ENCODE measurements around the gene DNAJC27. TPM values are rescaled to one million over a fixed set of nuclear protein-coding genes. Genes with fewer than 3 reads are reported as not detected.

The DNAJC27 gene
- total RNA-seq, 4 donors from 2014 or later = 3.4 to 19.5 (median 11.2) TPM

GRCh38 chr2:24943427-24944053, 28.2 kb downstream of the DNAJC27 start:
- 78 to 82% methylated on average over 7 of the region's 7 CpGs for whole genome bisulfite sequencing, 2 donors
- DNase-seq (ENCODE audit: low spot score in 2 of 2) = no peak
- intact Hi-C loops (cut with DNase I; ENCODE audit: low total_unique reads) = no loop called here
- TF ChIP-seq CTCF (IDR thresholded peaks at IDR 0.05) (no peak), POLR2A (IDR thresholded peaks at IDR 0.05) (no peak)
- no peak overlapping the region for H3K4me3 ChIP-seq (ENCODE audit: low read depth, poor library complexity, severe bottlenecking)

- TF ChIP-seq POLR2A (IDR thresholded peaks at IDR 0.05) (no peak), CTCF (IDR thresholded peaks at IDR 0.05) (no peak)
- no peak overlapping the region for H3K4me3 ChIP-seq (ENCODE audit: low read depth, poor library complexity, severe bottlenecking)
- WGBS, 2 donors = 76 to 80% methylated on average over 6 of the region's 6 CpGs
- intact Hi-C loops (cut with DNase I; ENCODE audit: low total_unique reads) = no loop called here
- no peak for DNase-seq (ENCODE audit: low spot score in 2 of 2)
Observed at GRCh38 chr2:24939353-24939752, 32.4 kb downstream of the DNAJC27 start.

- intact Hi-C loops (cut with DNase I; ENCODE audit: low total_unique reads) = no loop called here
- no peak overlapping the region for H3K4me3 ChIP-seq (ENCODE audit: low read depth, poor library complexity, severe bottlenecking)
- 90 to 91% methylated on average over 2 of the region's 2 CpGs for WGBS, 2 donors
- DNase-seq (ENCODE audit: low spot score in 2 of 2) = no peak
- TF ChIP-seq POLR2A (IDR thresholded peaks at IDR 0.05) (no peak), CTCF (IDR thresholded peaks at IDR 0.05) (no peak)
Observed at GRCh38 chr2:24937236-24937635, 34.5 kb downstream of the DNAJC27 start.

GRCh38 chr2:24935145-24935544, 36.6 kb downstream of the DNAJC27 start:
- no peak for TF ChIP-seq POLR2A (IDR thresholded peaks at IDR 0.05)
- TF ChIP-seq CTCF (IDR thresholded peaks at IDR 0.05) = no peak
- WGBS, 2 donors = 84% methylated on average over 5 of the region's 5 CpGs

GRCh38 chr2:24932715-24933114, 39.0 kb downstream of the DNAJC27 start:
- intact Hi-C loops (cut with DNase I; ENCODE audit: low total_unique reads) = no loop called here
- peak in 1 of 2 donors; percentile 21 for DNase-seq (ENCODE audit: low spot score in 2 of 2)
- no peak for TF ChIP-seq CTCF (IDR thresholded peaks at IDR 0.05)
- TF ChIP-seq POLR2A (IDR thresholded peaks at IDR 0.05) = no peak
- H3K4me3 ChIP-seq (ENCODE audit: low read depth, poor library complexity, severe bottlenecking) = no peak overlapping the region
- 70 to 74% methylated on average over 5 of the region's 5 CpGs for WGBS, 2 donors

More at GRCh38 chr2:24935145-24935544, 36.6 kb downstream of the DNAJC27 start:
- intact Hi-C loops (cut with DNase I; ENCODE audit: low total_unique reads) = no loop called here
- peak in 1 of 2 donors; percentile 74 for DNase-seq (ENCODE audit: low spot score in 2 of 2)
- H3K4me3 ChIP-seq (ENCODE audit: low read depth, poor library complexity, severe bottlenecking) = no peak overlapping the region

GRCh38 chr2:24930768-24931167, 41.0 kb downstream of the DNAJC27 start:
- H3K4me3 ChIP-seq (ENCODE audit: low read depth, poor library complexity, severe bottlenecking) = no peak overlapping the region
- peak in 1 of 2 donors; percentile 83 for DNase-seq (ENCODE audit: low spot score in 2 of 2)
- intact Hi-C loops (cut with DNase I; ENCODE audit: low total_unique reads) = no loop called here
- WGBS, 2 donors = 34 to 38% methylated on average over 6 of the region's 6 CpGs
- TF ChIP-seq CTCF (IDR thresholded peaks at IDR 0.05) = no peak
- no peak for TF ChIP-seq POLR2A (IDR thresholded peaks at IDR 0.05)
